MCF 10A (cell line): Measurements from ENCODE around the gene CXCL11. TPM values are rescaled to one million over a fixed set of nuclear protein-coding genes. Genes with fewer than 3 reads are reported as not detected.

Experiments used
- BruUV-seq: library from RNA; stranded (reverse); fragments of 400-500 nt; replicated peaks from 2 replicates; lab custom pipeline; 2021; lab: Mats Ljungman, UMichigan
- CTCF ChIA-PET: fragments of 300-600 bp; sonication (Branson Sonifier 250); formaldehyde crosslinking; extraction: SDS; loops from one replicate; lab custom pipeline; 2021; ENCODE audit warnings: antibody characterized with exemption, inconsistent platforms; lab: Yijun Ruan, JAX
- POLR2A ChIA-PET: fragments of 300-600, 350-650 bp; sonication (Branson Sonifier 250); formaldehyde crosslinking; extraction: SDS; loops from one replicate; lab custom pipeline; 2020; ENCODE audit warnings: antibody characterized with exemption, inconsistent platforms; lab: Yijun Ruan, JAX
- DNase-seq: peaks from one replicate; pipeline ENCODE4 v3.0.0-alpha.2; 2018; ENCODE audit not compliant: unreplicated experiment
- H3K27ac Mint-ChIP-seq: one replicate; pipeline ENCODE4 v1.8.0; 2022; ENCODE audit warnings: mild to moderate bottlenecking, low read depth, mixed read lengths; ENCODE audit not compliant: unreplicated experiment
- H3K27me3 Mint-ChIP-seq: one replicate; pipeline ENCODE4 v1.8.0; 2022; ENCODE audit warnings: mixed read lengths; ENCODE audit not compliant: insufficient read depth, unreplicated experiment
- H3K36me3 Mint-ChIP-seq: one replicate; pipeline ENCODE4 v1.8.0; 2022; ENCODE audit warnings: mild to moderate bottlenecking, moderate library complexity, mixed read lengths; ENCODE audit not compliant: insufficient read depth, unreplicated experiment
- H3K4me1 Mint-ChIP-seq: one replicate; pipeline ENCODE4 v1.8.0; 2022; ENCODE audit warnings: mixed read lengths; ENCODE audit not compliant: insufficient read depth, unreplicated experiment
- H3K4me3 Mint-ChIP-seq: one replicate; pipeline ENCODE4 v1.8.0; 2022; ENCODE audit warnings: mild to moderate bottlenecking, moderate library complexity, mixed read lengths; ENCODE audit not compliant: unreplicated experiment
- H3K9me3 Mint-ChIP-seq: one replicate; pipeline ENCODE4 v1.8.0; 2022; ENCODE audit warnings: mixed read lengths; ENCODE audit not compliant: unreplicated experiment
- CTCF ChIP-seq: fragments of 200-600 bp; IDR thresholded peaks from one replicate; pipeline ENCODE4 v1.8.0; 2022; ENCODE audit warnings: antibody characterized with exemption, mild to moderate bottlenecking; ENCODE audit not compliant: unreplicated experiment
- intact Hi-C: fragments of 100-400 bp; cut with micrococcal nuclease; formaldehyde crosslinking; loops from 2 replicates; pipeline ENCODE4 v1.14.1; 2022
- total RNA-seq: library from RNA; stranded (reverse); gene quantifications from 2 replicates; pipeline ENCODE4 v1.2.3, GENCODE V29; 2022

The CXCL11 gene
- total RNA-seq, 1 experiment from 2014 or later: not detected

GRCh38 chr4:76029300-76029699, 6.6 kb downstream of the CXCL11 start:
- H3K27me3 Mint-ChIP-seq: no peaks in the 10 kb centered on the region
- ChIA-PET POLR2A (no interaction called here), CTCF (interaction anchor here (0.7 kb wide), 1 partner anchor 73 kb away, joined by 4 read pairs; no protein-coding TSS in a partner anchor)

GRCh38 chr4:76028350-76028765, 7.5 kb downstream of the CXCL11 start:
- Mint-ChIP-seq H3K9me3 (no peaks in the 10 kb centered on the region), H3K4me1 (peaks cover 6% of the 10 kb centered on the region), H3K36me3 (no peaks in the 10 kb centered on the region), H3K27me3 (no peaks in the 10 kb centered on the region), H3K4me3 (peak overlapping the region; percentile 26), H3K27ac (no peak overlapping the region)
- BruUV-seq: no TSS peak
- no peak for TF ChIP-seq CTCF
- ChIA-PET CTCF (no interaction called here), POLR2A (no interaction called here)
- intact Hi-C loops: no loop called here
- DNase-seq: peak; percentile 6

More at GRCh38 chr4:76029300-76029699, 6.6 kb downstream of the CXCL11 start:
- Mint-ChIP-seq H3K27ac (no peak overlapping the region), H3K4me1 (peaks cover 6% of the 10 kb centered on the region), H3K9me3 (no peaks in the 10 kb centered on the region), H3K4me3 (no peak overlapping the region), H3K36me3 (no peaks in the 10 kb centered on the region)
- no peak for DNase-seq
- BruUV-seq: no TSS peak
- intact Hi-C loops: no loop called here
- no peak for TF ChIP-seq CTCF

GRCh38 chr4:76024065-76024464, 11.8 kb downstream of the CXCL11 start:
- no peak overlapping the region for H3K27ac Mint-ChIP-seq
- no TSS peak for BruUV-seq
- intact Hi-C loops: no loop called here
- no peaks in the 10 kb centered on the region for H3K9me3 Mint-ChIP-seq
- H3K36me3 Mint-ChIP-seq: no peaks in the 10 kb centered on the region
- H3K4me3 Mint-ChIP-seq: no peak overlapping the region
- POLR2A ChIA-PET: no interaction called here
- TF ChIP-seq CTCF: no peak
- peaks cover 6% of the 10 kb centered on the region for H3K4me1 Mint-ChIP-seq
- CTCF ChIA-PET: no interaction called here
- no peaks in the 10 kb centered on the region for H3K27me3 Mint-ChIP-seq
- no peak for DNase-seq

GRCh38 chr4:76023389-76023788, 12.5 kb downstream of the CXCL11 start, which contains the start of gene CXCL10:
CXCL10 (minus strand) TSS chr4:76023497; CDS start chr4:76023431, 66 bp downstream.
- BruUV-seq: no TSS peak
- peak; percentile 39 for DNase-seq
- ChIA-PET CTCF (interaction anchor here (0.7 kb wide), 1 partner anchor 28 kb away, joined by 3 read pairs; no protein-coding TSS in a partner anchor), POLR2A (no interaction called here)
- Mint-ChIP-seq H3K4me3 (no peak within 1 kb of the TSS), H3K36me3 (no peaks in the 10 kb centered on the region), H3K27me3 (no peaks in the 10 kb centered on the region), H3K9me3 (no peaks in the 10 kb centered on the region), H3K27ac (no peak within 1 kb of the TSS), H3K4me1 (peaks cover 3% of the 10 kb centered on the region)
- TF ChIP-seq CTCF: no peak
- intact Hi-C loops: no loop called here
